M059J (cell line): ENCODE results near the gene TMEM263. TPM values are rescaled to one million over a fixed set of nuclear protein-coding genes. Genes with fewer than 3 reads are reported as not detected.

Experiments used
- DNase-seq: peaks from one replicate; pipeline ENCODE4 v3.0.0-alpha.2; 2012; ENCODE audit warnings: low read depth
- total RNA-seq: library from RNA; depleted of rRNA; stranded (reverse); fragments of >200 nt; shearing (Covaris generic); gene quantifications from 2 replicates; pipeline ENCODE4 v1.2.3, GENCODE V29; 2014

The TMEM263 gene
- total RNA-seq, 1 experiment from 2014 or later, result 117 TPM

- no peak for DNase-seq
Measured at GRCh38 chr12:106950591-106950990, 5.1 kb upstream of the TMEM263 start.

DNA sequence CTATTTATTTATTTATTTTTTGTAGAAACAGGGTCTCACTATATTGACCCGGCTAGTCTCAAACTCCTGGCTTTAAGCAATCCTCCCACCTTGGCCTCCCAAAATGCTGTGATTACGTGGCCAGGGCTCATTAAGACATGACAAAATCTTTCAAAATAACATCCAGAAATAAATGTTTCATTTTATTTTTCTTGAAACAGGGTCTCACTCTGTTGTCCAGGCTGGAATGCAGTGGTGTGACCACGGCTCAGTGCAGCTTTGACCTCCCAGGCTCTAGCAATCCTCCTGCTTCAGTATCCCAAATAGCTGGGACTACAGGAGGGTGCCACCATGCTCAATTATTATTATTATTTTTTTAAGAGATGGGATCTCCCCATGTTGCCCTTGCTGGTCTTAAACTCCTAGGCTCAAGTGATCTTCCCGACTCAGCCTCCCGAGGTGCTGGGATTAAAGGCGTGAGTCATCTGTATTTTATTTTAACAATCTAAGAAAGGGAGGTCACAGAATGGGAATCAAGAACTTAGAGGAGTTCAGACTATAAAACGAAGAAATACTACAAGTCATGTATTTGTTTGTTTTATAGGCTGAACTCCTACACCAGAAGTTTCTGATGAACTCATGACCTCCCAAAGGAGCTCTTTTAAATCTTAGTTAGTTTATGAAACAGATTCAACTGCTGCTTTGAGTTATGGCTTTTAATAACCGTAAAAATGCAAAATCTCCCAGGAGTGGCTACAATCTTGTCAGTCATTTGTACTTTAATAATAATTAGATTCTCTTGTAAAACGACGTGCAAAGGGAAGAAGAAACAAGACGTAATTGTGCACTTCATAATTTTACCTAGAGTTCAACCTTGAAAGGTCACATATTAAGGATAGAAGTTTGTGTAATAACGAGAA lies 2.1 kb upstream of the TMEM263 start:
- peak; percentile 87 for DNase-seq

DNA sequence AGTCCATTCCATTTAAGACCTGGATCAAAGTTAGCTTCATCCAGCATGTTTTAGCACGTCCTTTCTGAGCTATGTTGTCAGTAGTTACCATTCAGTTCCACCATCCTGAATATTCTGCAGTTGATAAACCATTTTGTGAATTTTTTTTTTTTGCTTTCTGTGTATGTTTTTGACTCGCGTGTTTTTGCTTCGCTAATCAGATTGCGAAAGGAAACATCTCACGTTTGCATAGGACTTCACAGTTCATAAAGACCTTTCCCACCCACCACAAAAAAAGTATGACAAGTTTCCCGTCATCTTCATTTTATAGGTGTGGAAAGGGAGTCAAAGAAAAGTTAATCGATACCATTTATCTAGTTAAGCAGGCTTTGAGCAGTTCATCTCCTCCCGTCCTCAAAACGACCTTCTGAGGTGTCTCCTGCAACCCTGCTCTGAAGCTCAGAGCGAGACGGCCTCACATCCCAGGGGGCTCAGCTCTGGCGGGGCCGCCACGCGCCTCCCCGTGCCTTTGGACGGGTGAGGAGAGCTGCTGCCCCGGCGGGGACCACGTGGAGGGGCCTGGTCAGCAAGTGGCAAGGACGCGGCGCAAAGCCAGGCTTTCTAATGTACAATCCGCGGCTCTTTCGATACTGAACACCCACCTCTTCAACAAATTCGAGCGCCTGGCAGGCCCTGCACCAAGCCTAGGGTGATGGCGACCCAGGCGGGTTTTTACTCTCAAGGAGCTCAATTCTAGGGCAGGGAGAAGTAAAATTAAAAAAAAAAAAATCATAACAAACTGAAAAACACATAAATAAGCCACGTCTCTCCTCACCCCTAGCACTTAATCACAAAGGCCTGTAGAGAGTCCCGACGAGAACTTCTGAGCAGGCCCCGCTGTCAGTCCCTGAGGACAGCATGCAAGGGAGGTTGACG lies 988 bp upstream of the TMEM263 start:
- DNase-seq, result no peak

- DNase-seq, result peak; percentile 64
Measured at GRCh38 chr12:106956048-106956578, 406 bp downstream of the TMEM263 start.

- no peak for DNase-seq
Measured at GRCh38 chr12:106957583-106957982, 1.9 kb downstream of the TMEM263 start.

- DNase-seq, result no peak
Measured at GRCh38 chr12:106960443-106960842, 4.7 kb downstream of the TMEM263 start.

- no peak for DNase-seq
Measured at GRCh38 chr12:106962286-106962685, 6.6 kb downstream of the TMEM263 start.

DNA sequence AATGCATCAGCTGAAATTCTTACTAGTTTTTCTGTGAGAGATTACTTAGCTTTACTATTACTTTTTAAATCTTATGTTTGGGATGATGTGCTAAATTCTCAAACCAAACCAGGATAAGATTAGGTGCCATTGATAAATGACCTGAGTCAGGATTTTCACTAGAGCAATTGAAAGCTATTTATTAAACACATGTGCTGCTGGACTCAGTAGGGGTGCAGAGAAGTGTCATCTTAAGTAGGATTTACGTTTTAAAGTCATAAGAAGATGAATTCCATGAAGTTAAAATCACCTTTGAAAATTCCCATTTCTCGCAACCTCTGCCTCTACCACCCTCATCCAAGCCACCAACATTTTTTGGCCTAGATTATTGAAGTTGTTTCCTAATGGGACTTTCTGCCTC lies 8.8 kb downstream of the TMEM263 start:
- no peak for DNase-seq

DNA sequence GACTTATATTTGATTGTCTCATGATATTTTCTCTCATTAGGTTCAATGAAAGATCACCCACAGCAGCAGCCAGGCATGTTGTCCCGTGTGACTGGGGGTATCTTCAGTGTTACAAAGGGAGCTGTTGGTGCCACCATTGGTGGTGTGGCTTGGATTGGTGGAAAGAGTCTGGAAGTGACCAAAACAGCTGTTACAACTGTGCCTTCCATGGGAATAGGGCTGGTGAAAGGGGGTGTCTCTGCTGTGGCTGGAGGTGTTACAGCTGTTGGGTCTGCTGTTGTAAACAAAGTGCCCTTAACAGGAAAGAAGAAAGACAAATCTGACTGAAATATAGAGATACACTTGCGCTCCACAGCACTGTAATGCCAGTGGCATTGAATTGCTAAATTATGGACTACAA lies 15.4 kb downstream of the TMEM263 start:
- DNase-seq, result no peak

DNA sequence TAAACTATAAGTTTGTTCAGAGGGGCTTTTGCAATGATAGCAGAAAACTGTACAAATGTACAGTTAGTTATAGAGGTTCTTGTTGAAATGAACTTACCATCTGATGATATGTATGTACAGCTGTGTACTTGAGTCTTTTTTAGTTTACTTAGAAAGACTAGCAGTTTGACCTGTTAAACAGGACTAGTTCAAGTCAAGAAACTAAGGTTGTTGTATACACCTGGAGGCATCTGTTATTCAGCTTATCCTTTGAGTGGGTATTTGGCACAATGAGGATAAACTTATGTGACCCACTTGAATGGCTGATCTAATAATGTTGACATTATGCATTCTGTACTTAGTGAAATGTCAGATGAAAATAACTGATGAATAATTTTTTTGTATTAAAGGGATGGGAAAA lies 17.8 kb downstream of the TMEM263 start:
- DNase-seq, result no peak

DNA sequence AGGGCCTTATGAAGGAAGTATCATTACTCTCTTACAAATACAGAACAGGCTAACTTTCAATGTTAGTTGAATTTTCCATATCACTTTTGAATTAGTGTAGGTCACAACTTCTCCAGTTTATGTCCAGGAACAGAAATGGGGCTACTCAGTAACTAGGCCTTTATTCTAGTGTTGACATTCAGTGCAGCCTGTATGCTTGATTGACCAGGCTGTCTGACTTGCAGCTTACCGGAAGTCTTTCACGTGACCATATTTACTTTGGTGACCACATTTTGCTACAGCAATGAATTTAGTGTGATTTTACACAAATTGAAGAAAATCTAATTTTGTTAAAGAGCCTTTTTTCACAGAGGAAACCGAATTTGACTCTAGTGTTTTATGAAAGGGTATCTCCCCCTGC lies 18.8 kb downstream of the TMEM263 start:
- no peak for DNase-seq

- no peak for DNase-seq
Measured at GRCh38 chr12:106975098-106975497, 19.4 kb downstream of the TMEM263 start.

DNA sequence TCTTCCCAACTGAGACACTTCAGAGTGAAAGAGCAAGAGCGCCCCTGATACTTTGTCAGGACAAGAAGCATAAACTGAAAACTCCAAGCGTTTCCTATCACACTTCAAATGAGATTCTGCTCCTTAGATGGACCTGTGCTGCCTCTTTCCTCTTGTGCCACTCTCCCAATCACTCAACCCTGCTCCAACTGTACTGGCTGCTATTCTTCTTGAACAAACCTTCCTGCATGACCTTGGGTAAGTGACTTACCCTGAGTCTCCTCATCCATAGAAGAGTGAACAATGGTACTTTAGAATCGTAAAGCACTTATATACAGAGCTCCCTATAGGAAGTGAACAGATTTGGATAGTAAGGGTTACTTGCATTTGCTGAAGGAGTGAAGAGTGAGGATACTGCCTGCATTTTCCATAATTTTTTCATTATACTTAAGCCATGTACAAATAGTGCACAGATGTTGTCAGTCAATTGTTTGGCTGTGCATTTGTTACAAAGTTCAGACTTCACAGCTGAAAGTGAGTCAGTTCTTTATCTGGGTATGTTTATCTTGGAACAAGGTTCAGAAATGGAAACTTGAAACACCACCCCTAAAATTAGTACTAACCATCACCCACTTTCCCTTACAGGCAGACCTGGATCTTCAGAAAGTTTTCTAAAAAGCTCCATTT lies 20.4 kb downstream of the TMEM263 start:
- peak; percentile 50 for DNase-seq

GRCh38 chr12:106976668-106977067 lies 21.0 kb downstream of the TMEM263 start:
- no peak for DNase-seq

DNA sequence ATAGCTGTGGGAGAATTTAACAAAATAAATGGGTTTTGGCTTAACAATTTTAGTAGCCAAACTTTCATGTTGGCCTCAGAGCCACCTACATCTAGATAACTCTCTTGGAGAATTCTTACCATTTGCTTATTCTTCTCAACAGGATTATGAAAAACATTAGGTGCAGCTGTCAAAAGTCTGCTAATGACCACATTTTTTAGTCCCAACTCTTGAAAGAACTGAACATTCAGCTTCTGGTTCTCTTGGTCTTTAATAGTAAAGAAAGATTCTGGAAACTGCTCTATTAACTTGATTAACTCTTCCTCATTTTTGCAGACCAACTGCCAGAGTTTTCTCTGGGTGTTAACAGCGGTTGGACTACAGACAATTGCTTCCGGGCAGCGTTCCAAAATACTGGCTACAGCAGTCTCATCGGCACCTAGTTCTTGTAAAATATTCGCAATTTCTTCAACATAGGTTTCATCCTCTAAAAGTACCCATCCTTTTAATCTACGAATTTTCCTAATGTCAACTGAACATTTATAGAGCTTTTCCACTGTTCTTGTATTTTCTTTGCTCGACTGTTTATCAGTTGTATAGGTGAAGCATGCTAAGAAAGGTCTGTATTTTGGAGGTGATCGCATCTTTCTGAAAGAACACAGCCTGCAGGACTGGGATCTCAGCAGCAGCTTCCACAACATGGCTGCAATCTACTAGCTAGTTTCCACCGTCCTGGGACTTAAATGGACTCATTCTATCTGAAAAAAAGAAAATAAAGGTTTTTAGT lies 22.5 kb downstream of the TMEM263 start:
- DNase-seq, result peak; percentile 67

DNA sequence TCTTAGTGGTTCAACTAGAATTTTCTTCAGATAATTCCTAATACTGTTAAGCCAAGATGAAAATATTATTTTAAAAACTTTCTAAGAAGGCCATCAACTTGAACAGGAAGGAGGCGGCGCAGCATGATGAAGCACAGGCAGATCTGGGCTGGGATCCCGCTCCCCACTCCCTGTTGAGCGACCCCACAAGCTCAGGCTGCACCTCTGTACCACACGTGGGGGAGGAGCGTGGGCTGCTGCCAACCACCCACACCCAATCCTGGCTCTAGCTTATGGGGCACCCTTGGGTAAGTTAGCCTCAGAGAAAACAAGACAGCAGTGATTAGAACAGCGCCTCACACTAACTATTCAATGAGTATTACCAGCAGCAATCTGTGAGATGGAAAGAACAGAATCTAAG lies 25.2 kb downstream of the TMEM263 start:
- DNase-seq, result no peak

DNA sequence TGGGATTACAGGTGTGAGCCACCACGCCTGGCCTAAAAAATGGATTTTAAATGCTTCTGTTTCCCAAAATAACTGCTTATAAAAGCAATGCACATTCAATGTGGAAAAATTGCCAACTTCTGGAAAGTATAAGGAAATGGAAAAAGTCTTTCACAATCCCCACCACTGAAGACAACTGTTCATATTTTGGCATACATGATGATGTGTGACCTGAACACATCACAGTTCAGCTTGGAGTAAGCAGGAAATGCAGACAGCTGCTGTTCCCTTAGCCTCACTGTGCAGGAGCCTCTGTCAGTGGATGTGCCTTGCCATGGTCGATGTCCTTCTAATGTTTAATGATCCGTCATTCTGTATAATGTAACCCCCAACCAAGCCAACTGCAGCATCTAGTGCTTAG lies 26.1 kb downstream of the TMEM263 start:
- no peak for DNase-seq

DNA sequence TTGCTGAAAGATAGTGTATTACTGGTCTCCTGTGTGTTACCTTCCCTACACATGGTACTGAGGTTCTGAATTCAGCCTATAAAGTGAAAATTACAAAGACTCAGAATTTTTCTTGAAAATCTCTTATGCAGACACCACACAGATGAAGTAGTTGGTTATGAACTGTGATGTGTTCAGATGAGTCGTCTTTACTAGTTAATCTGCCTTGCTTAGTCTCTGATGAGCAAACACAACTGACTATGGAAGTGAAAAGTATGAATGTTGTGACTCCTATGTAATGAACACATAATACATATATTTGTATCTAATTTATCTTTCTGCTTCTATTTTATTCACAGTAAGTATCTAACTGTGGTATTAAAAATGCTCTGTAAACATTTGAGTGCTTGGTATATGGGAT lies 26.5 kb downstream of the TMEM263 start:
- DNase-seq, result no peak

DNA sequence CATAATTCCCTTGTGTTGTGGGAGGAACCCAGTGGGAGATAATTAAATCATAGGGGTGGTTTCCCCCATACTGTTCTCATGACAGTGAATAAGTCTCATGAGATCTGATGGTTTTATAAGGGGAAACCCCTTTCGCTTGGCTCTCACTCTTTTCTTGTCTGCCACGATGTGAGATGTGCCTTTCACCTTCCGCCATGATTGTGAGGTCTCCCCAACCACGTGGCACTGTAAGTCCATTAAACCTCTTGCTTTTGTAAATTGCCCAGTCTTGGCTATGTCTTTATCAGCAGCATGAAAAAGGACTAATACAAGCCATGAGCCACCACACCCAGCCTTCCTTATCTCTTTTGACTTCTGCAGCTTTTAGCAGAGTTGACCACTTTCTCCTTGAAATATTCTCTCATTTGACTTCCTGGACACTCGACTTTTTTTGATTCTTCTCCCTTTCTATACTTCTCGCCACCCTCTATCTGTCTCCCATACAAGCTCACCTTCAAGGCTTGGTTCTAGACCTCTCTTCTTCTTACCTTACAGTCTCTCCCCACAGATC lies 29.0 kb downstream of the TMEM263 start:
- DNase-seq, result no peak

GRCh38 chr12:106985479-106985878 lies 29.8 kb downstream of the TMEM263 start:
- no peak for DNase-seq

DNA sequence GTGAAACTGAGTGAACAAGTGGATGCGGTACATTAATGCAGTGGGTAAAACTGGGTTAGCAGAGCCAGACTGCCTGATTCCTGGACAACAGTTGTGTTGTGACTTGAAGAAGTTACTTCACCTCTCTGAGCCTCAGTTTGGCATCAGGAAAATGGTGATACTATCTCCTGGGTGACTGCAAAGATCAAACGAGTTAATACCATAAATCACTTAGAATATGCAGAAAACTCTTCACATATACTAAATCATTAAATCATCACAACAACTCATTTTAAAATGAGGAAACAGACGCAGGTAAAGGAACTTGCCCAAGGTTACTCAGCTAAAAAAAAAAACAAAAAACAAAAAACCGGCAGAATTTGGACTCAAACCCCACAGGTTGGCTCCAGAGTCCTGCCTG lies 30.4 kb downstream of the TMEM263 start:
- DNase-seq, result no peak
